Epithelial cell of prostate (primary cell): ENCODE results near the gene DDX10.
"Not testable (repeated sequence)": the region's sequence is repeated elsewhere in the genome, so short reads cannot be mapped to it uniquely, and the experiment has no call there.

Experiments used
- DNase-seq: peaks from one replicate; pipeline ENCODE4 v3.0.0-alpha.2; 2011; ENCODE audit warnings: low read depth, low spot score
- H3K27ac ChIP-seq: fragments of 450-650 bp; 2 replicates; pipeline ENCODE4 v1.5.1; 2017; ENCODE audit warnings: mild to moderate bottlenecking

DDX10 gene

GRCh38 chr11:108757630-108758029 is 92.8 kb downstream of the DDX10 start:
- DNase-seq, result no peak
- no peak overlapping the region for H3K27ac ChIP-seq

GRCh38 chr11:108758458-108758857 is 93.6 kb downstream of the DDX10 start:
- no peak overlapping the region for H3K27ac ChIP-seq
- no peak for DNase-seq

- H3K27ac ChIP-seq, result no peak overlapping the region
- no peak for DNase-seq
Measured at GRCh38 chr11:108766596-108767173, 101.8 kb downstream of the DDX10 start.

GRCh38 chr11:108768370-108768769 is 103.5 kb downstream of the DDX10 start:
- H3K27ac ChIP-seq, result no peak overlapping the region
- DNase-seq, result no peak

- DNase-seq, result no peak
- no peak overlapping the region for H3K27ac ChIP-seq
Measured at GRCh38 chr11:108768964-108769363, 104.1 kb downstream of the DDX10 start.

GRCh38 chr11:108774037-108774730 is 109.3 kb downstream of the DDX10 start:
- no peak for DNase-seq
- H3K27ac ChIP-seq, result no peak overlapping the region

GRCh38 chr11:108775324-108775723 is 110.5 kb downstream of the DDX10 start:
- DNase-seq, result no peak

GRCh38 chr11:108779147-108779546 is 114.3 kb downstream of the DDX10 start:
- DNase-seq, H3K27ac ChIP-seq: not testable (repeated sequence)

More at GRCh38 chr11:108775324-108775723, 110.5 kb downstream of the DDX10 start:
- no peak overlapping the region for H3K27ac ChIP-seq

- no peak overlapping the region for H3K27ac ChIP-seq
- no peak for DNase-seq
Measured at GRCh38 chr11:108780119-108780518, 115.2 kb downstream of the DDX10 start.

- no peak overlapping the region for H3K27ac ChIP-seq
- DNase-seq, result no peak
Measured at GRCh38 chr11:108781946-108782345, 117.1 kb downstream of the DDX10 start.

- H3K27ac ChIP-seq, result no peak overlapping the region
- DNase-seq, result no peak
Measured at GRCh38 chr11:108786281-108786990, 121.6 kb downstream of the DDX10 start.

- DNase-seq, result no peak
- no peak overlapping the region for H3K27ac ChIP-seq
Measured at GRCh38 chr11:108787105-108787504, 122.2 kb downstream of the DDX10 start.

- DNase-seq, result no peak
- no peak overlapping the region for H3K27ac ChIP-seq
Measured at GRCh38 chr11:108788565-108789199, 123.8 kb downstream of the DDX10 start.

GRCh38 chr11:108790501-108791299 is 125.8 kb downstream of the DDX10 start:
- no peak overlapping the region for H3K27ac ChIP-seq
- no peak for DNase-seq

- no peak overlapping the region for H3K27ac ChIP-seq
- DNase-seq, result no peak
Measured at GRCh38 chr11:108793138-108793537, 128.3 kb downstream of the DDX10 start.

GRCh38 chr11:108793611-108794010 is 128.7 kb downstream of the DDX10 start:
- DNase-seq, result no peak
- H3K27ac ChIP-seq, result no peak overlapping the region

- no peak overlapping the region for H3K27ac ChIP-seq
- DNase-seq, result no peak
Measured at GRCh38 chr11:108796551-108796950, 131.7 kb downstream of the DDX10 start.

- DNase-seq, result no peak
- no peak overlapping the region for H3K27ac ChIP-seq
Measured at GRCh38 chr11:108797578-108798100, 132.8 kb downstream of the DDX10 start.

- no peak overlapping the region for H3K27ac ChIP-seq
- DNase-seq, result no peak
Measured at GRCh38 chr11:108802492-108802891, 137.6 kb downstream of the DDX10 start.

- H3K27ac ChIP-seq, result no peak overlapping the region
- no peak for DNase-seq
Measured at GRCh38 chr11:108803776-108804175, 138.9 kb downstream of the DDX10 start.
